OCI-LY3 (cell line): ENCODE data around the gene PKHD1.

Source experiments
- H2AFZ ChIP-seq: fragments of 200-600, 300-600 bp; shearing (Covaris generic); 2 replicates; pipeline ENCODE4 v1.6.0; 2014; ENCODE audit warnings: antibody characterized with exemption, low read depth, low read length
- H3K27ac ChIP-seq: fragments of 200-600, 300-600 bp; sonication (generic); 2 replicates; pipeline ENCODE4 v1.5.1; 2014; ENCODE audit warnings: mild to moderate bottlenecking, low read length, moderate library complexity, mixed read lengths
- H3K27me3 ChIP-seq: fragments of 200-600, 300-600 bp; sonication (generic); 2 replicates; pipeline ENCODE4 v1.6.1; 2014; ENCODE audit warnings: low read depth, low read length, mixed read lengths
- H3K36me3 ChIP-seq: fragments of 200-600, 300-600 bp; sonication (generic); replicated peaks from 2 replicates; pipeline ENCODE3; 2014; ENCODE audit warnings: low read depth, low read length, mixed read lengths
- H3K4me1 ChIP-seq: fragments of 300-600, 200-600 bp; sonication (generic); 2 replicates; pipeline ENCODE4 v1.6.1; 2014; ENCODE audit warnings: low read length, mixed read lengths
- H3K4me2 ChIP-seq: fragments of 200-600, 300-600 bp; sonication (generic); 2 replicates; pipeline ENCODE4 v1.6.1; 2014; ENCODE audit warnings: low read length, mixed read lengths
- H3K4me3 ChIP-seq: fragments of 300-600, 200-600 bp; sonication (generic); 2 replicates; pipeline ENCODE4 v1.5.1; 2014; ENCODE audit warnings: antibody characterized with exemption, mild to moderate bottlenecking, low read length, moderate library complexity
- H3K79me2 ChIP-seq: fragments of 300-600, 200-600 bp; shearing (Covaris generic); 2 replicates; pipeline ENCODE4 v1.6.1; 2014; ENCODE audit warnings: mild to moderate bottlenecking, low read length, mixed read lengths
- H3K9ac ChIP-seq: fragments of 300-600, 200-600 bp; shearing (Covaris generic); 2 replicates; pipeline ENCODE4 v1.6.0; 2014; ENCODE audit warnings: mild to moderate bottlenecking, low read length, moderate library complexity
- H3K9me3 ChIP-seq: fragments of 200-600, 300-600 bp; shearing (Covaris generic); 2 replicates; pipeline ENCODE4 v1.6.1; 2014; ENCODE audit warnings: low read length, mixed read lengths; ENCODE audit not compliant: insufficient read depth
- H4K20me1 ChIP-seq: fragments of 200-600, 300-600 bp; sonication (generic); 2 replicates; pipeline ENCODE4 v1.6.1; 2016; ENCODE audit warnings: low read length, mixed read lengths; ENCODE audit not compliant: insufficient read depth
- CTCF ChIP-seq: fragments of 200-600, 300-600 bp; sonication (generic); IDR thresholded peaks from 2 replicates; pipeline ENCODE4 v1.5.1; 2014; ENCODE audit warnings: antibody characterized with exemption, low read length, low read depth
- EZH2phosphoT487 ChIP-seq: fragments of 200-600 bp; shearing (Covaris generic); IDR thresholded peaks from 2 replicates; pipeline ENCODE4 v1.6.1; 2018; ENCODE audit warnings: antibody characterized with exemption, mixed run types, low read depth

The PKHD1 gene

DNA sequence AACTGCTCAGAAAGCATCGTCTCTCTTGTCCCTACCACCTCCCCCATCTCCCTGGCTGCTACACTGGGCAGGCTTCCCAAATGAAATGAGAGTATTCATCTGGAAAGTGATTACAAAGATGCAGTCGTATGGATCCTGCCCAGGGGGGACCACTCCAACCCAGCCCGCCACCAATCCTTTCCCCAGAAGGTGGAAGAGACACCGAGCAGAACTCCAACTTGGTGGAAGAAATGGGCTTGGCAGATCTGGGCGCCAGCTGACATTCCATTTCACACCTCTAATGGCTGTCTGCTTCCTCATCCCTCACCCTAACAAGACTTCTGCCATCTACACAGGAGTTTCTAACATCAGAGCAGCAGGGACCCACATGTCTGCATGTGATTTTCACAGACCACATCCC lies 12.7 kb downstream of the PKHD1 start:
- H3K4me3 ChIP-seq = no peak overlapping the region
- no peaks in the 10 kb centered on the region for H3K79me2 ChIP-seq
- H2AFZ ChIP-seq = no peak overlapping the region
- no peaks in the 10 kb centered on the region for H3K36me3 ChIP-seq
- TF ChIP-seq EZH2phosphoT487 = no peak
- no peak for TF ChIP-seq CTCF
- no peaks in the 10 kb centered on the region for H3K4me1 ChIP-seq
- H3K9ac ChIP-seq = no peak overlapping the region
- H3K27ac ChIP-seq = no peak overlapping the region
- H4K20me1 ChIP-seq = no peaks in the 10 kb centered on the region
- H3K4me2 ChIP-seq = no peak overlapping the region
- H3K9me3 ChIP-seq = no peaks in the 10 kb centered on the region
- H3K27me3 ChIP-seq = peaks cover 27% of the 10 kb centered on the region

GRCh38 chr6:52074155-52074554 lies 13.3 kb downstream of the PKHD1 start:
- Histone ChIP-seq H3K36me3 (no peaks in the 10 kb centered on the region), H3K9me3 (no peaks in the 10 kb centered on the region), H3K27me3 (peaks cover 28% of the 10 kb centered on the region), H3K4me3 (no peak overlapping the region), H3K4me1 (no peaks in the 10 kb centered on the region), H3K27ac (no peak overlapping the region), H3K4me2 (no peak overlapping the region), H2AFZ (no peak overlapping the region), H3K9ac (no peak overlapping the region), H3K79me2 (no peaks in the 10 kb centered on the region), H4K20me1 (no peaks in the 10 kb centered on the region)
- no peak for TF ChIP-seq EZH2phosphoT487
- TF ChIP-seq CTCF = no peak

GRCh38 chr6:52065621-52066020 lies 21.8 kb downstream of the PKHD1 start:
- no peak overlapping the region for H3K4me2 ChIP-seq
- H3K4me1 ChIP-seq = peaks cover 18% of the 10 kb centered on the region
- H3K27ac ChIP-seq = no peak overlapping the region
- H3K79me2 ChIP-seq = no peaks in the 10 kb centered on the region
- no peaks in the 10 kb centered on the region for H3K36me3 ChIP-seq
- H4K20me1 ChIP-seq = no peaks in the 10 kb centered on the region
- H3K9ac ChIP-seq = no peak overlapping the region
- H3K27me3 ChIP-seq = peaks cover 2% of the 10 kb centered on the region; the same call in 1 of the 2 replicates
- H3K9me3 ChIP-seq = no peaks in the 10 kb centered on the region
- no peak for TF ChIP-seq CTCF
- no peak overlapping the region for H3K4me3 ChIP-seq
- H2AFZ ChIP-seq = no peak overlapping the region

DNA sequence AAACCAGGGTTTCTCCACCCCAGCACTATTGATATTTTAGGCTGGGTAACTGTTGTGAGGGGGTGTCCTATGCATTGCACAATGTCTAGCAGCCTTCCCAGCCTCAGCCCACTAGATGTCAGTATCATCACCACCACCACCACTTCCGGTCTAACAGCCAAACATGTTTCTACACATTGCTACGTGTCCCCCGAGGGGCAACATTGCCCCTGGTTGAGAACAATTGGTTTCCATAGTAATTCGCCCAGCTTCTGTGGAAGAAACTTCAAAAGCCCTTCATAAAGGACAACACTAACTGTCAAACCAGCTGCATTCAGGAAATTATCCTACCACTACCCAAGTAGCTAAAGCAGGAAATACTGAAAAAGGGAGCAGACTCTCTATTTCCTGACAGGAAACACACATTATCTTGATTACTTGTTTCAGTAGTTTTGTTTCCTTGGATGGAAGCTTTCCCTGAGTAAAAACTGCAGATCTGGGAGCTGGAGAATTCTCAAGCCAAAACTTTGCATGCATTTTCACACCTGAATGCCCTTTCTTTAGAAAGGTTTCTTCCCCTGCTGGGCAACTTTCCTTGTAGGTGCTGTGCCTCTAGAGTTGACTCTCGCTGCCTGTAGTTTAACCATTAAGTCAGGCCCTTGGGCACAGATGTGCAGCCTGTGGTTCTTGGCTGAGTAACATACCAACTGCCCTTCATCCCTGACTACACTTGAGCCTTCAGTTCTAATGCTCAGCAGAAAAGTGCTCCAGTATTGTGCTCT lies 23.6 kb downstream of the PKHD1 start:
- H3K27me3 ChIP-seq = no peaks in the 10 kb centered on the region
- peaks cover 18% of the 10 kb centered on the region for H3K4me1 ChIP-seq
- H3K36me3 ChIP-seq = no peaks in the 10 kb centered on the region
- TF ChIP-seq EZH2phosphoT487 (no peak), CTCF (peak; percentile 94)
- H4K20me1 ChIP-seq = no peaks in the 10 kb centered on the region
- no peaks in the 10 kb centered on the region for H3K9me3 ChIP-seq
- H2AFZ ChIP-seq = peak overlapping the region; percentile 99
- peak overlapping the region; percentile 51 for H3K27ac ChIP-seq
- H3K9ac ChIP-seq = peak overlapping the region; percentile 48
- H3K4me3 ChIP-seq = peak overlapping the region; percentile 67
- H3K4me2 ChIP-seq = peak overlapping the region; percentile 71
- no peaks in the 10 kb centered on the region for H3K79me2 ChIP-seq
